NCI-H524 (cell line): Measurements from ENCODE around the gene PYGB.

Experiments used
- DNase-seq, 2 experiments: peaks; one replicate each; lab custom pipeline; 2025; lab: John Stamatoyannopoulos, UW

The PYGB gene

GRCh38 chr20:25336561-25337422 lies 88.9 kb downstream of the PYGB start:
- peak in 1 of 2 experiments; percentile 46 for DNase-seq

- DNase-seq, result no peak
Observed at GRCh38 chr20:25338112-25339023, 90.5 kb downstream of the PYGB start.

- no peak for DNase-seq
Observed at GRCh38 chr20:25339608-25340007, 91.7 kb downstream of the PYGB start.

GRCh38 chr20:25340380-25340779 lies 92.5 kb downstream of the PYGB start:
- DNase-seq, result no peak

- no peak for DNase-seq
Observed at GRCh38 chr20:25341716-25342680, 94.1 kb downstream of the PYGB start.

GRCh38 chr20:25344634-25345033 lies 96.7 kb downstream of the PYGB start:
- DNase-seq, result no peak

- DNase-seq, result no peak
Observed at GRCh38 chr20:25345721-25346120, 97.8 kb downstream of the PYGB start.

- no peak for DNase-seq
Observed at GRCh38 chr20:25346349-25346748, 98.5 kb downstream of the PYGB start.
